DMS53 treated with DMSO at 0.1 percent for 48 hours (cell line): ENCODE data around the gene PRKCA.
A peak's percentile ranks its signal among the peaks of the same experiment; 100 is the strongest.

Experiments used
- DNase-seq: peaks from one replicate; lab custom pipeline; 2025; ENCODE audit not compliant: unreplicated experiment; lab: John Stamatoyannopoulos, UW

Gene PRKCA

DNA sequence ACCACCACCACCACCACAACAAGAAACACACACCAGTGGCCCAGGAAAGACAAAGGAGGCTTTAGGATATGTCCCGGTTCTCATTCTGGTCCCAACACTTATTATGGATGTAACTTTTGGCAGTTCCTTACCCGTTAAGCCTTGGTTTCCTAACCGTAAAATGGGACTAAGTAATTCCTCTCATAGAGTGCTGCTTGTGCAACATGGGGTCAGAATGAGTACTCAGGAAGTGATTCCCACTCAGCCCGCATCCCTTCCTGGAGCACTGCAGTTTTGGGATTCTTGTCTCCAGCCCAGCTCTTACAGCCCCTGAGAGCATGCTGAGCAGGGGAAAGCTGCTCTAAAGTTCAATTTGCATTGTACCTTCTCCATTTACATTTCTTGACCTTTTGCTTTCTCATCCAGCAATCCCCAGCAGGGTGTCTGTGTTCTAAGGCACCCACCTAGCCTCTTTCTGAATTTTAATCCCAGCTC is 262.6 kb downstream of the PRKCA start:
- DNase-seq, result no peak

DNA sequence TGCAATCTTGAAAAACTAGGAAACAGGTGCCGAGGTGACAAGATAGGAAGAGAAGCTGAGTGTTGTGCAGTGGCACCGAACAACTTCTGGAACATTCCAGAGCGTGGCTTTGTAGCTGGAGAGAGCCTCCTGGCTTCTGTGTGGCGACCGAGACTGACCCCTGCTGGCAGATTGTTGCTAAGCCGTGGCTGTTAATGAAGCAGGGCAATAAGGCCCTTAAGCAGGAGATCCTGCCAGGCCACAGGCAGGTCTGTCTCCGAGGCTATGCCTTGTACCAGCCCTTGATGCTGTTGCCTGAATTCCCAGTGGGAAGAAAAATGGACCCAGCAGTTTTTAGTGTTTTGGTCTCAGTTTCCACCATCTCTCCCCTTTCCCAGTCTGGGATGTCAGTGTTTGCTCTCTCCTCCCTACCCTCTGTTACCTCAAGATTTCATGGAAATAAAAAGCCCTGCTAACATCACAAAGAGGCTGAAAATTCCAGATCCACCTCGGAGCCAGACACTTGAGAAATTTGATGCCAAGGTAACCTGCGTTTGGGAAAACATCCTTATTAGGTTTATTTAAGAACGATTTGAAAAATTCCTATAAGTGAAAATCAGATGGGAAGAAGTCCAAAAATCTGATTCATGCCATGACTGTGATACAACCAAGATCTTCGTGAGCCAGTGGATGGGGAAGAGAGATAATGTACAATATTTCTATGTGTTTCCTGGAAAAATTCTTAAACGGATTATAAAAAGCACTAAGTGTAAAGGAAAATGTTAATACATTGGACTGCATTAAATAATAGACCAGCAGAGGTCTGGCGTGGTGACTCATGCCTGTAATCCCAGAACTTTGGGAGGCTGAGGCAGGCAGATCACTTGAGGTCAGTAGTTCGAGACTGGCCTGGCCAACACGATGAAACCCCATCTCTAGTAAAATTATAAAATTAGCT is 265.1 kb downstream of the PRKCA start:
- peak; percentile 51 for DNase-seq

DNA sequence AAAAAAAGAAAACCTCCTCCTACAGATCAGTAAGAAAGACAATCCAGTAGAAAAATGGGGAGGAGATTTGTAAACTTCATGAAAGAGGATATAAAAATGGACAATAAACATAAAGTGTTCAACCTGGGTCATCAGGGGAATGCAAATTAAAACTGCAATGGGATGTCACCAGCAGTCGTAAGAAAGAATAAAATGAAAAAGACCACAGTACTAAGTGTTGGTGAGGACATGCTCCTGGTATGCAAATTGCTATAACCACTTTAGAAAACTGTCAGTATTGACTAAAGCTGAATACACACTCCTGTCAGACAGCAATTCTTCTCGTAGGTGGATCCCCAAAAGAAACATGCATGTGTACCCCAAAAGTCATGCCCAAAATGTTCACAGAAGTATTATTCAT is 267.2 kb downstream of the PRKCA start:
- DNase-seq, result no peak

DNA sequence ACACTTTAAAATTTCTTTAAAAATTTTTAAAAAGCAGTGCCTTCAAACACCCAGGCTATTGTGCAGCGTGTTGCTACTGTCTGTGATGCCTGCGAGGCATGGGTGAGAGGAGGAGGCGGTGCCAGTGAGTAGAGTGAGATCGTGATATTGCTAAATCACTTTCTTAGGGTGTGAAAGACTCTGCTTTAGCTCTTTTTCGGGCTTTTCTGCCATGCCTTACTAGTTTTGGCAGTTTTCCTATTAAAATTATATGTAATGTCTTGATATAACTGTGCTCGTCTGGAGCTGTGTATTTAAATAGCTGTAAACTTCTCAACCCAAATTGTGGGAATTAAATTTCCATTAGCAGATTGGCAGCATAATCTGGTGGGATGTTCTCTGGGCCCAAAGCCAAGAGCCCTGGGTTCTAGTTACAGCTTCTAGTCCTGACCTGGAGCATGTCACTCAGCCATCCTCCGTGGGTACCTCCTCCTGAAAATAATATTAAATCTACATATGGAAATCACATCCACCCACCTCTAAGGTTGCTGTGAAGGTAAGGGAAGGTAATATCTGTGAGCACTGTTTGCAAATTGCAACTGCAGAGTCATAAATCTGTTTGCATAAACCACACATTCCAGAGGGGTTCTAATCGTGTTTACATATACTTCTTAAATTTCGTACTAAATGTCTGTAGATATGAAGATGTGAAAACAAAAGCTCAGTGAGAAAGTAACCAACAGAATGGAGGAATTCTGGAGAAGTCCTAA is 268.2 kb downstream of the PRKCA start:
- DNase-seq, result no peak

DNA sequence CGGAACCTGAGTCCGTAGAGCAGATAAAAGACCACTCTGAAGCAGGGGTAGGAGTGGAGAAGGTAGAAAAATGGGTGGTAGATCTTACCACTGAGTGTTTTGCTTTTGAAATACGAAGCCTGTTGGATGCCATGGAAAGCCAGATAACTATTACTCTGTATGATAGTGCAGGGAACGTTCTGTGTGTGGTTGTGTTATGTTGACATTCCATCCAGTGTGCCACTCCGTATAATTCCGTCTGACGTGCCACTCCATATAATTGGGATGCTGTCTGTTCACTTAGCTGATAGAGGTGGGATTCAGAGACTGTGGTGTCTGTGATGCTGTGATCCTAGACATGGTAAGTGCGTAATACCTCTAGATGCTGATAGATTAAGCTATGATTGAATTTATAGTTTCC is 269.3 kb downstream of the PRKCA start:
- DNase-seq, result no peak

DNA sequence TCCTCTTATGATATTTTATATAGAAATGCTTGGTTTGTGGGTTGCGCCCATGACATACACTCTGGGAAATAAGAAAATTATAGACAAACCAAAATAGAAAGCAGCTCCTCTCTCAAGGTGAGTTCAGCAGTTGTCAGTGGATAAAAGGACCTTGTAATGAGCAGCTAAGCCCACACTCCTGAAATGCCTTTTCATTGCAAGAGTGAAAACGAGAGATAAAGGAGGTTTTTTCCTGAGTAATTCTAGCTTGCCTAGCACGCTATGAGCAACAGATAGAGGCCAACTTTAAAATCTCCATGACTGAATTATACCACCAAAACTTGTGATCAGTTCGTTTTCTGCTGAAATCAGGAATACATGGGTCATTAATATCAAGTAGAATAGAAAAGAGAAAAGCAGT is 270.7 kb downstream of the PRKCA start:
- no peak for DNase-seq

DNA sequence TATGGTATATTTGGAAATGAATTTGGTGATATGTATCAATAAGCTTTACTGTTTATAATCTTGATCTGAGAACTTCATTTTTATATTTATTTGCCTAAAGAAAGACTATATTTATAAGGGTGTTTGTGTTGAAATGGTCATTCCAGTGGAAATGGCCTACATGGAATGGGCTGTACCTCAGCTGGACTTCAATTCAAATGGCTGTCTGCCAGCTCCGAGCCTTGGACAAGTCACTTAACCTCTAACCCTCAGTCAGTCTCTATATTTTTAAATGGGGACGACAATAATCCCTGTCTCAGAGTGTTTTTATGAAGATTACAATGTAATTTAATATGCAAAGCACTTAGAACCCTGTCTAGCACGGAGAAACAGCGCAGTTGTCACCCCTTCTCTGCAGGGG is 271.7 kb downstream of the PRKCA start:
- DNase-seq, result no peak

DNA sequence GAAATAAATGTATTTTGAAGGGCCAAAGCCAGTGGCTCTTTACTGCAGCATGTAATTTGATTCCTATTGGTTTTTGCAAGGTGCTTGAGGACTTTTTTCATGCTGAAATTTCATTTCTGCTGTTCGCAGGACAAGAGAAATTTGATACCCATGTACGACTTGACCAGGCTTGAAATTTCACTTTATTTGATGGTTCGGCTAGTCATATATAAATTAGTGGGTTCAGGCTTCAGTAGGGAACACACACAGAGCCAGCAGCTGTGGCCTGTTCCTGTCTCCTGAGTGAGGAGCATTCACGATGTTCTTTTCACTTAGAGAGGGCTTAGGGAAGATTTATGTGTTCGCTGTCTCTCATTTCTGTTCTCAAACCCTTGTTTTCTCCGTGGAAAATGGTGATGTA is 274.1 kb downstream of the PRKCA start:
- DNase-seq, result no peak

DNA sequence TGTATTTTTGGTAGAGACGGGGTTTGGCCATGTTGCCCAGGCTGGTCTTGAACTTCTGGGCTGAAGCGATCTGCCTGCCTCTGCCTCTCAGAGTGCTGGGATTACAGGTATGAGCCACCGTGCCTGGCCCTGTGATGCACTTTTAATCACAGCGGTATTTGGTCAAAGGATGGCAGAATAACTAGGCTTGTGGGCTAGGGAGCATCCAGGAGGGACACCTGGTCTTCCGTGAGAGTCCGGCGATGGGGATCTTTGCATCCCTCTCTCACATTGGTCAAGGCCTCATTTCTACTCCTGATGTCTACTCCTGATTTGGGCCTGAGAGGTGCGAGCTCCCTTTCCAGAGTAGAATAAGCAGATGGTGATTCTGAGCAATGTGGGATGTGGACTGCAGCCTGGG is 274.6 kb downstream of the PRKCA start:
- no peak for DNase-seq

DNA sequence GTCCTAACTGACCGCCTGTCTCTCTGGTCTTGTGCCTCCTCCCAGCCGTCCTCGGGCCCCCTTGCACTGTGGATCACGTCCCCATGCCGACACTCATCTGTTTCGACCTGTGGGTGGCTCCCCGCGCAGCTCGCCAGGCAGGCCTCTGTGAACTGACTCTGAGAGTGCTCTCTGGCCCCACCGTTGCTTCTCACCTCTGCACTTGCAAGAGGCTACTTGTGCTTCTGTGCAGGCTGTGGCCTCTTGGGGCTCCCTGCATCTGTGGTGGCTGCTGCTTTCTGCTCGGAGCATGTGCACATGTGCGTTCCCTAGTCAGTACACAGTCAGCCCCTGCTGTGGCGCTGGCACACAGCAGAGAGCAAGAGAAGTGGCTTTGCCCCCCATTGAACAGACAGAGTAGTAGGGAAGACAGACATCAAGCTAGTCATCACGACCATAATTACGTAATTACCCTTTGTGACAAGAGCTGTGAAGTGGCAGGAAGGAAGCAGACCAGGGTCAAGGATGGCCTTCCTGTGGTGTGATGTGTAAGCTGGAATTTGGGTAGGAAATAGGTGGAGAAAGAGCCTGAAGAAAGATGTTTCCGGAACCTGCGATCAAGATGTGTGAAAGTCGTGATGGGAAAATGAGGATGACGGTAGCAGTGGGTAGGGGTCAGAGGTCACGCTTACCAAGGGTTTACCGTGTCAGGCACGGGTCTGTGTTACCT is 276.5 kb downstream of the PRKCA start:
- no peak for DNase-seq

DNA sequence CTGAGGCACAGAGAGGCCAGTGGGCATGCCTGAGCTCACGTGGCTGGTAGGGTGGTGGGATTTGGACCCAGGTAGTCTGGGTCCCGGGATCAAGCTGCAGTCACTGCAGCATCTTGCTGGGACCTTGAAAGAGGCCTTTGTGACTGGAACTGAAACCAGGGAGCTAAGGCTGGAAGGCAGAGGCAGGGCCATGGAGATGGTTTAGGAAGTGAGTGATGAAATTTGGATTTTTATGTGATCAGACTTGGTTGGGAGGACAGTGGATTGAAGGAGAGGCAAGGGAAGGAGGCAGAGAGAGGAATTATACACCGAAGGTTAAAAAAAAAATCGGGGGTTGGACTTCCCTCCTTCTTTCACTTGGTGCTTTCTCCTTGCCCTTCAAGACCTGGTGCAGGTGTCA is 277.1 kb downstream of the PRKCA start:
- DNase-seq, result no peak

DNA sequence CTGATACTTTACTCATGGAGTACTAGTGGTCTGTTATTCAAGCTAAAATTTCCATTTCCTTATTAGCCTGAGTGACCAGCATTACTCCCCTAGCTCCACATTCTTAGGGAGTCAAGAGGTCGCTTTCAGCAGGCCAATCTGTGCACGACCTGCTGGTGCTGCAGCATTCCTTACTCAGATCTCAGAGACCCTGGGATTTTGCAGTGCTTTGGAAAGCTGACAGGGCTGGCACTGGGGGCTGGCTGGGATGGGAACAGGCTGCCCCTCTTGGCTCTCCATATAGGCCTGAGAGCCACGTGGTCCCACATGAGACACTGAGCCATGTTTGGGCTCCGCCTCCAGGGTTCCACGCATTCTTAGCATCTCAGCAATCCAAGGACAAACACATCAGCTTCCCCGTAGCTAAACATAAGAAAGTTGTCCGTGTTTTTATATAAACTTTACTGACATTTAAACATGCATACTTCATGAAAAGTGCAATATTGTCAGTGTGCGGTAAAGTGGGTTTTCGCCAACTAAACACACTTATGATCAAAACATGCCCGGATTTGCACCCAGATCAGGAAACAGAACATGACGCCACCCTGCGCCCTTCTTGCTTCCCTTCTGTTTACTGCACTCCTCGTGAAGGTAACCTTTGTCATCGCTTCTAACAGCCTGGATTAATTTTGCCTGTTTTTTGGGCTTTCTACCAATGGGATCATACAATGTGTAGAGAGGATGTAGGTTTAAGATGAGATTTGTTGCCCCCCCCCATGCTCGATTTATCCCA is 278.0 kb downstream of the PRKCA start:
- DNase-seq, result no peak

DNA sequence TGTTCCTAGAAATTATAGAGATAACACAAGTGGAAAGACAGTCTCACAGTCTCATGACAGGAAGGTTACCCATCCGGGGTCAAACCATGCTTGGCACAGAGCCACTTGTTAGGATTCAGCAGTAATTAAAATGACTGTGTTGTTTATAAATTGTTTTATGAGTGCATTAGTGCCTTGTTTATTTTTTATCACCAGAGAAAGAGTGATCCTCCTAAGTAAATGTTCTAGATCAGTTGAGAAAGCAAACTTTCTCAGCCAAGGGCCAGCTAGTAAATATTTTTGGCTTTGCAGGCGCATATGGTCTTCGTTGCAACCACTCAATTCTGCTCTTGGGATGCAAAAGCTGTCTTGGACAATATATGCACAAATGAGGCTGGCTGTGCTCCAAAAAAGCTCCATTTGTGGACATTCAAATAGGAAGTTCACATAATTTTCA is 278.6 kb downstream of the PRKCA start:
- no peak for DNase-seq

DNA sequence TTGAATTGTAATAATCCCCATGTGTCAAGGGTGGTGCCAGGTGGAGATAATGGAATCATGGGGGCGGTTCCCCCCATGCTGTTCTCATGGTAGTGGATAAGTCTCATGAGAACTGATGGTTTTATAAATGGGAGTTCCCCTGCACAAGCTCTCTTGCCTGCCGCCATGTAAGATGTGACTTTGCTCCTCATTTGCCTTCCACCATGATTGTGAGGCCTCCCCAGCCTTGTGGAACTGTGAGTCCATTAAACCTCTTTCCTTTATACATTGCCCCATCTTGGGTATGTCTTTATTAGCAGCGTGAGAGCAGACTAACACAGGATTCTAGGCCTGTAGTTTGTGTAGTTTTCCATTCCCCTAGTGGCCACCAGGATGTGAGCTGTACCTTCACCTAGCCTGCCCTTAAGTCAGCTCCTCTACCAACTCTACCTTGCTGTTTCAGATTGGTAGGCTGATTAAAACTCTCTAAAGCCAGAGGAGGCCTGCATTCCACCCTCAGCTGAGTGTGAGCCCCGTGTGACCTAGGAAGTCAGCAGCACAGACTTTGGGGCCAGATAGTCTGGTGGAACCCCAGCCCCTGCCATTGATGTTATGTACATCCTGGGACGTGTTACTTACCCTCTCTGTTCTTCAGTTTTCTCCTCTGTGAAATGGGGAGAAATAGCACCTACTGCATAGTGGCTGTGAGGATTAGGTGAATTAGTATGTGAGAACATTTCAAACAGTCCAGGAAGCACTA is 280.1 kb downstream of the PRKCA start:
- no peak for DNase-seq

DNA sequence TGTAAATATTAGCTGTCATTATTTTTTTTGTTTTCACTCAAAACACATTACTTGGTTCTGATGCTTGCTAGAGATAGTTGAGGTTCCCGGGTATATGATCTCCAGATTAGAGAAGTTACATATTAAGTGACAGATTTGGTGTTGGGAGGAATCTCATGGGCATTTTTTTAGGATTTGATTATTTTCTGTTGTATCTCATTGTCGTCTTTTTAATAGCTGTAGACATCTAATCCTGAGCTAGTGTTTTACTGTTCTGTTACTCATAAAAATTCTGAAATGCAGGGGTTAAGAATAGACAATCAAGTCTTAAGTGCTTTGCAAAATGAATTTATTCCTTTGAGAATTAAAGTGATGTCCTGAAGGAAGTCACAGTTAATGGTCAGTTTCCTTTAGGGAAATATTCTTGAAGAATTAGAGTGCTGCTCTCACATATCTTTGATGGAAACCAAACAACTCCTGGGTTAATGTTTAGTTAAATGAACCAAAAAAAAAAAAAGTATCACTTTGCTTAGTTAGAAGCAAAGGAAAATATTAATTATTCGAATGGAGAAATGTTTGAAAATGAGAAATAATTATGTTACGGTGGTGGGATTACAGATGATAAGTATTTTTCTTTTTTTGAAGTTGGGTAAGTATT is 280.8 kb downstream of the PRKCA start:
- peak; percentile 19 for DNase-seq

DNA sequence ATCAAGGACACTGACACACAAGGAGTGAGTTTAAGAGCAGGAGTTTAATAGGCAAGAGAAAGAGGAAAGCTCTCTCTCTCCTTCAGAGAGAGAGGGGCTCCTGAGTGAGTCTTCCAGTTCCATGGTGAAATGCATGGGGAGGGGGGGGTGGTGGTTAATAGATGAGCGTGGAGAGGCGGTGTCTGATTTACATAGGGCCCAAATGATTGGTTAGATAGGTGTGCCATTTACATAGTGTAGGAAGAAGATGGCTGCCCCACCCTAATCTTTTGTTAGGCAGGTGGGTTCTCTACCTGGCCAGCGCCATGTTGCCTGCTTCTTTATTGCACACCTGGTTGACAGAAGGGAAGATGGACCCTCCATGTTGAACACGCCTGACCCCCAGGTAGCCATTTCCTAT is 282.5 kb downstream of the PRKCA start:
- DNase-seq, result no peak

DNA sequence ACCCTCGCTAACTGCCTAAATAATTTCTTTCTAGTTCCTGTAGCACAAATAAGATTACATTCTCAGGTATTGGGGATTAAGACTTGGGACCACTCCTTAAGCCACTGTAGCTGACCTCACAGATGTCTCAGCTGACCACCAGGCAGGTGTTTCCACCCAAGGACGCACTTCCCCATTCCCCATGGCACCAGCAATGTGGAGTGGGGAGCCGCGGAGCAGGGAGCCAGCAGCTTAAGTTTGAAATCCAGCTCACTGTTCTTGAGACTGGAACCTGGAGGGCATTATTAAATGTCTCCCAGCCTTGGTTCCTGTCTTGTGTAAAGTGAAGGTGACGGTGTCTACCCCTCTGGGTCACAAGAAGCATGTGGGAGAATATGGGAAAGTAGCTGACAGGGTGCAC is 283.1 kb downstream of the PRKCA start:
- DNase-seq, result no peak

DNA sequence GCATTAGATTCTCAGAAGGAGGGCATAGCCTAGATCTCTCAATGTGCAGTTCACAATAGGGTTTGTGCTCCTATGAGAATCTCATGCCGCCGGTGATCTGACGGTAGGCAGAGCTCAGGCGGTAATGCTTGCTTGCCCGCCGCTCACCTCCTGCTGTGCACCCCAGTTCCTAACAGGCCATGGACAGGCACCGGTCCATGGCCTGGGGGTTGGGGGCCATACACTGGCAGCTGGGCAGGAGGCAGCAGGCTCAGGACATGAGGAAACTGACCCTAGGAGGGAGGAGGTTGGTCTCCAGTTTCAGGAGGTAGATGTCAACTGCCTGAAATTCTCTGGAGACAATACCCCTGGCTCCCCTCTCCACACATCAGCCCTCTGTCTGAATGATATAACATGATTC is 287.5 kb downstream of the PRKCA start:
- DNase-seq, result no peak

DNA sequence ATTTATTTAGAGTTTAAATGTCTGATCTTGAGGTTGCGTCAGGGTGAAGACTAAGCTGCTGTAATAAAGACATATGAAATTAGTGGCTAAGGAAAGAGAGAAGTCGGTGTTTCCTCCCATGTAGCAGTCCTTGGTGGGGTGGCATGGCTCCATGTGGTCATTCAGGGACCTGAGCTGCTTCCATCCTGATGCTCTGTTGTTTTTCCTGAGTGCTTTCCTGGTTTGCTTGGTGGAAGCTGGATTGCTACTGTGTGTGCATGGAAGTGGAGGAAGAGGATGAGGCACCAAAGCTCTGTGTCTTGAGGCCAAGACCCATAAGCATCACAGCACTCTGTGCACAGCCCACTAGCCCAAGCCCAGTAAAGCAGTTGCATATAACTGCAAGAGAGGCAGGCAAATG is 290.7 kb downstream of the PRKCA start:
- no peak for DNase-seq

DNA sequence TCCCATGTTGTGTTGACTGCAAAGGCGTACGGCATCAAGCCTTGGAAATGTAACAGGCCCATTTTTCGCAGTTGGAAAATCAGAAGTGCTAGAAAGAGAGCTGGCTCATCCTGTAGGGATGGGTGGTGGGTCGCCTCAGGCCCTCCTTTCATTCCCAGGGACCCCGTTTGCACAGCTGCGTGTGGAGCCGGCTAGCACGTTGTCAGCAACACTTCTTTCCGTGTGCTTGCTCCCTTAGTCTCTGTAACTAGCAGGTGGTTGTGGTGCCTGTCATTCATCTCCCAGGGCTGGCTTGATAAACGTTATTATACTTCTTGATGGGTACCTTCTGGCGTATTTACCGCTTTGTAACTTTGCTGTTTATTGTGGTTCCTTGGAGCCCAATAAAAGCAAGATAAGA is 293.5 kb downstream of the PRKCA start:
- DNase-seq, result no peak
